DND-41 (cell line): ENCODE measurements around the gene OXNAD1.

Source experiments
- CTCF ChIP-seq: IDR thresholded peaks from 2 replicates; pipeline ENCODE4 v1.5.1; 2012; ENCODE audit warnings: borderline replicate concordance, low read length, moderate library complexity, mild to moderate bottlenecking; ENCODE audit not compliant: poor library complexity, severe bottlenecking; ENCODE audit errors: extremely low read depth
- EZH2 ChIP-seq: IDR thresholded peaks from 3 replicates; pipeline ENCODE4 v1.6.1; 2012; ENCODE audit warnings: borderline replicate concordance, low read depth, mild to moderate bottlenecking, moderate library complexity, low read length, inconsistent platforms; ENCODE audit not compliant: severe bottlenecking

- TF ChIP-seq CTCF (no peak), EZH2 (no peak)
Observed at GRCh38 chr3:16236030-16236639, 28.9 kb upstream of the OXNAD1 start.
